GM18499 (cell line): ENCODE data around the gene RAB13.
A peak's percentile ranks its signal among the peaks of the same experiment; 100 is the strongest.
"Not testable (repeated sequence)": the region's sequence is repeated elsewhere in the genome, so short reads cannot be mapped to it uniquely, and the experiment has no call there.

Experiments
- ATAC-seq: cut with Tn5 transposase; IDR thresholded peaks from one replicate; pipeline ENCODE4 v1.9.1; 2021; ENCODE audit warnings: moderate number of reproducible peaks; ENCODE audit not compliant: insufficient read depth, unreplicated experiment

The RAB13 gene

DNA sequence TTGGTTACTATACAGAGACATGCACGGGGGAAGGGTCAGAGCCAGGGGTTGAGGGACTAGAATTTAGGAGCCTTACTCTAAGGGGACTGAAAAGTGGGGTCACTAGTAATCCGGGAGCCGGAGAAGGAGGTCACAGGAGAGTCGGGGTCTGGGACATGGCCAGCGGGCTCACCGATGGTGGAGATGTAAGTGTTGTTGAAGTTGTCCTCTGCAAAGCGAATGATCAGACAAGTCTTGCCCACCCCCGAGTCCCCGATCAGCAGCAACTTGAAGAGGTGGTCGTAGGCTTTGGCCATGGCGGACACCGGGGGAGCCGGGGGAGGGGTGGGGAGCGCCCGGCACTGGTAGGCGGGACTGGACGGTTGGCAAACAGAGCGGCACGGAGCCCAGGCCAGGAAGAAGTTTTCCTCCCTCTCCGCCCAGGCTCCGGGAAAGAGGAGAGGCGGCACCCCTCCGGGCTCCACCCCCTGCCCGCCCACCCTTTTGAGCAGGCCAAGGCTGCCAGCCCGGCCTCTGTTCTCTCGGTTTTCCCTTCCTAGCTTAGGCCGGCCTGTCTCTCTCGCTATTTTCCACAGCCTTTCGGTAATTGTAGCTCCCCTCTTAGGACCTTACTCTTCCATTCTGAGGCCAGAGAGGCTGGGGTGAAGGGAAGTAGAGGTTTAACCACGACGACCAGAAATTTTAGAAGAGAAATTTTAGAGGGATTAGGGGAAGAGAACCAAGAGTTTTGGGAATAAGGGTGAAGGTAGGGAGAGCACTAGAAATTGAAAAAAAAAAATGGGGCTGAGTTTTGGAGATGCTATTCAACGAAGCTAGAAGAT, at the start of gene RAB13:
Gene RAB13, minus strand, starts transcription at position 399 of the 821 bp plus-strand sequence. Its CDS starts 103 bp downstream, at position 296.
- no peak for ATAC-seq

GRCh38 chr1:154033697-154034096, 47.6 kb upstream of the RAB13 start:
- ATAC-seq: not testable (repeated sequence)

DNA sequence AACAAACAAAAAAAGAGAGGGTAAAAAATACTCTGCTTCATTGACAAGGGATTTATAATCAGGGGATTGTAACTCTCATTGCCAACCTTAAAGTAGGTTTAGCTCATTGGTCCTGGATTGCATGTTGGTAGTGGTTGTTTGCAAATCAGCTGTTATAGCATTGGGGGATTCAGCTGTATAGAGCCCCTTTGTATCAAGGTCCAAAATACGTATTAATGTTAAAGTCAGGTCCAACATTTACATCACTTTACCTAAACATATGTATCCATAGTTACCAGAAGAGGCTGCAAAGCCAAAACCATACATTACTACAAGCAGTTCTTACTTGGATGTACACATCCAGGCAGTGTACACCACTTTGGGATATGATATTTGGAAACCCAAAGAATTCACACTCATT, 33.8 kb upstream of the RAB13 start:
- no peak for ATAC-seq

- no peak for ATAC-seq
Measured at GRCh38 chr1:154019269-154019668, 33.1 kb upstream of the RAB13 start.

DNA sequence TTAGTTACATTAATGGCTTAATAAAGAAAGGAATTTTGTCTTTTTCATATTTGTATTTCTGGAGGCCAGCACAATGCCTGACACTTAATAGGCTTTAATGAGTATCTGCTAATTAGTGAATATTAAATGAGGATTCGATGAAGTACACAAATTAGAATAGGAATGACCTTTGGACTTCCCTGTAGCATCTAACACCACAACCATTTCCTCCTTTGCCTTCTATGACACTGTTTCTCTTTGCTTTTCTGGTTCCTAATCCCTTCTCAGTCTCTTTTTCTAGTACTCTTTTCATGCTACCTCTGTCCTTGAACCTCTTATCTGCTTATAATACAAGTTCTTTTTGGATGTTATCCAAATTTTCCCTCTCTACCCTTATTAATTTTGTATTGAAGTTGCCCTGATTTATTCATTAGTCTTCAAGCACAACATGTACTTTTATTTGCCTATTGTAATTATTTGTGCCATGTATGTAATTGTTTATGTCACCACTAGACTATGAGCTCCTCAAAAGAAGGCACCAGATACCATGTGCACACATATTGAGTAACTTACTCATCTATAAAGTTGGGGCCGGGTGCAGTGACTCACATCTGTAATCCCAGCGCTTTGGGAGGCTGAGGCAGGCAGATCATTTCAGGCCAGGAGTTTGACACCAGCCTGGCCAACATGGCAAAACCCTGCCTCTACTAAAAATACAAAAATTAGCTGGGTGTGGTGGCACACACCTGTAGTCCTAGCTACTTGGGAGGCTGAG, 28.2 kb upstream of the RAB13 start:
- no peak for ATAC-seq

DNA sequence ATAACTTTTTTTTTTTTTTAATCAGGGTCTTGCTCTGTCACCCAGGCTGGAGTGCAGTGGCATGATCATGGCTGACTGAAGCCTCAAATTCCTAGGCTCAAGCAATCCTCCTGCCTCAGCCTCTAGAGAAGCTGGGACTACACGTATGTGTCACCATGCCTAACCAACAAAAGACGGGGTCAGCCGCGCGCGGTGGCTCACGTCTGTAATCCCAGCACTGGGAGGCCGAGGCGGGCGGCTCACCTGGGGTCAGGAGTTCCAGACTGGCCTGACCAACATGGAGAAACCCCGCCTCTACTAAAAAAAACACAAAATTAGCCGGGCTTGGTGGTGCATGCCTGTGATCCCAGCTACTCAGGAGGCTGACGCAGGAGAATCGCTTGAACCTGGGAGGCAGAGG, 26.4 kb upstream of the RAB13 start:
- not testable (repeated sequence) for ATAC-seq

- ATAC-seq: no peak
Measured at GRCh38 chr1:154012129-154012528, 26.0 kb upstream of the RAB13 start.

DNA sequence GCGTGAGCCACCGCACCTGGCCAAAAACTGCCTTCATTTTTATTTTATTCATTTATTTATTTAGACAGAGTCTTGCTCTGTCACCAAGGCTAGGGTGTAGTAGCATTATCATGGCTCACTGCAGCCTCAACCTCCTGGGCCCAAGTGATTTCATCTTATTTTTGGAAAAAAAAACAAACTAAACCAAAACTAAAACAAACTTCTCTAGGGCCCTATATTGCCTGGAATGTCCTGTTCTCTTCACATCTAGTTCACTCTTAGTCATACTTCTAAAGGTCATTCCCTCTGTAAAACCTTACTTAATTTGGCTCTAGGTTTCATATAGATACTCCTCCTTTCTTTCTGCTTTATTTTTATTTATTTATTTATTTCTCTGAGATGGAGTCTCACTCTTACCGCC, 20.0 kb upstream of the RAB13 start:
- no peak for ATAC-seq

DNA sequence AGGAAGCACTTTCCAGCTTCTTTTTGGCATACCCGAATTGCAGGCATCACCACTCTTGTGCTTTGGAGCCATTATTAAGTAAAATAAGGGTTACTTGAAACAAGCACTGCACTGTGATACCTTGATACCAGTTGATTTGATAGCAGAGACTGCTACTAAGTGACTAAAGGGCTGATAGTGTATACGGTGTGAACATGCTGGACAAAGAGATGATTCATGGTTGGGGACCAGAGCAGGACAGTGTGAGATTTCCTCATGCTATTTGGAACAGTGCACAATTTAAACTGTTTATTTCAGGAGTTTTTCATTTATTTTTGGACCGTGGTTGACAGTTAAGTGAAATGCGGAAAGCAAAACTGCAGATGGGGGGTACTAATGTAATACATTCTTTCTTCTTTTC, 14.3 kb upstream of the RAB13 start:
- ATAC-seq: no peak

- ATAC-seq: not testable (repeated sequence)
Measured at GRCh38 chr1:153996882-153997281, 10.7 kb upstream of the RAB13 start.

GRCh38 chr1:153995640-153996039, 9.5 kb upstream of the RAB13 start:
- ATAC-seq: no peak

GRCh38 chr1:153995202-153995601, 9.1 kb upstream of the RAB13 start:
- no peak for ATAC-seq

GRCh38 chr1:153991806-153992205, 5.7 kb upstream of the RAB13 start:
- no peak for ATAC-seq

DNA sequence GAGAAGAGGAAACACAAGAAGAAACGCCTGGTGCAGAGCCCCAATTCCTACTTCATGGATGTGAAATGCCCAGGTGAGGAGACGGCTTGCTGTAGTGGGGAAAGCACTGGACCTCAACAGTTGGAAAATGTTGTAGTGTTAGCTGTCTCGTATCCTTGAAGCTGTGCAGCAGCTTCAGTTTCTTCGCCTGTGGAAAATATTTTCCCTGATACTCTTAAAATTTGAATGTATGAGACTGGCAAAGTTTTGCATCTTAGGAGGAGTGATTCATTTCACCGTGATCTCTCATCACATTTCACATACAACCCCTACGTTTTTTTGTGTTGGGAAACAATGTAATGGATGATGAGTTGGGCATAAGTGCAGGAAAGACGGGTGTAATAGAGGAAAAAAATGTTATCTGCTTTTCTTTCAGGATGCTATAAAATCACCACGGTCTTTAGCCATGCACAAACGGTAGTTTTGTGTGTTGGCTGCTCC, 5.1 kb upstream of the RAB13 start:
- no peak for ATAC-seq

DNA sequence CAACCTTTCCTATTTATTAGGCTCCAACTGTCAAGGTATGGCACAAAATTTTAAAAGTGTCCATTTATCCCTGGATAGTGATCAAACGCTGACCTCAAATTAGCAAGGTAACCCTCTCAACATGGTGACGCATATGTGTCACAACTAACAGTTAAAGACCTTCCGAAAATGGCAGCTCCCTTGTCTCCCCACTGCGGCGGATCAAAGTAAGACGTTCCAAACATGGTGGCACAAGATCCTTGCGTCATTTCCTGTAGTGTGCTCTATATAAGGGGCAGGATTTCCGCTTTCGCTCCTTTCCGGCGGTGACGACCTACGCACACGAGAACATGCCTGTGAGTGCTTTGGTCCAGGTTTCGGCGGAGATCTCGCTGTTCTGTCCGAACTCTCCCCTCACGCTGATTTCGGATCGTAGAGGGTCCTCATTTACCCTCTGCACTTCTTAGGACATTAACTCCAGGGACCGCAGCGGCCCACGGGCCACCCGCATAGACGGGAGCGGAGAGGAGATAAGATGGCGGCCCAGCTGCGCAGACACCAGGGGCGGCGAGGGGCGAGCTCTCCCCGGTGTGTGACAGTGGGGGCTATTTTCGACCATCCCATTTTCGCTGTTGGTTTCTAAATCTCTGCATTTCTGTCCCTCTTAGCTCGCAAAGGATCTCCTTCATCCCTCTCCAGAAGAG, 4.5 kb upstream of the RAB13 start, which contains the start of gene RPS27:
Gene RPS27, plus strand, starts transcription at position 295 of the 683 bp plus-strand sequence. Its CDS starts 35 bp downstream, at position 330.
- ATAC-seq: peak; percentile 63

DNA sequence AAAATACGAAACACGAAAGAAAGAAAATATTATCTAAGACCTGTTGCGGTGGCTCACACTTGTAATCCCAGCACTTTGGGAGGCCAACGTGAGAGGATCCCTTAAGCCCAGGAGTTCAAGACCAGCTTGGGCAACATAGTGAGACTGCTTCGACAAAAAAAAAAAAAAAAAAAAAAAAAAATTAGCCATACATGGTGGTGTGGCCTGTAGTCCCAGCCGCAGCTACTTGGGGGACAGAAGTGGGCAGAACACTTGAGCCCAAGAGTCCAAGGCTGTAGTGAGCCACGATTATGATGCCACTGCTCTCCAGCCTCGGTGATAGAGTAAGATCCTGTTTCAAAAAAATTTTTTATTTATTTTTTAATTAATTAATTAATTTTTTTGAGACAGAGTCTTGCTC, 1.5 kb upstream of the RAB13 start:
- ATAC-seq: no peak

GRCh38 chr1:153985341-153985912, 712 bp downstream of the RAB13 start:
- ATAC-seq: no peak

GRCh38 chr1:153984123-153984894, 1.8 kb downstream of the RAB13 start:
- no peak for ATAC-seq

- not testable (repeated sequence) for ATAC-seq
Measured at GRCh38 chr1:153981735-153982134, 4.4 kb downstream of the RAB13 start.

DNA sequence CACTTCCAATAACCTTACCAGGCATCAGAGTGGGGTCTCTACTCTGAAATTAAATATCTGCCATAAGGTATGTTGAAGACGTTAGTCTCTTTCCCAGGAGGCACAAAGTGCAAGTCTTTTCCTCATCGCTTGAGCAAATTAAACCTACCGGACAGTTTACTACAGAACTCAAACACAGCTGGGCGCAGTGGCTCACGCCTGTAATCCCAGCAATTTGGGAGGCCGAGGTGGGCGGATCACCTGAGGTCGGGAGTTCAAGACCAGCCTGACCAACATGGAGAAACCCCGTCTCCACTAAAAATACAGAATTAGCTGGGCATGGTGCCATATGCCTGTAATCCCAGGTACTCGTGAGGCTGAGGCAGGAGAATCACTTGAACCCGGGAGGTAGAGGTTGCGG, 7.0 kb downstream of the RAB13 start:
- not testable (repeated sequence) for ATAC-seq
